Endothelial cell of umbilical vein (primary cell): ENCODE measurements around the gene BACH2. TPM values are rescaled to one million over a fixed set of nuclear protein-coding genes. Genes with fewer than 3 reads are reported as not detected.

ENCODE experiments used
- BruUV-seq: library from RNA; stranded (reverse); fragments of 400-500 nt; replicated peaks from 2 replicates; lab custom pipeline; 2021; lab: Mats Ljungman, UMichigan
- CTCF ChIA-PET: fragments of 300-600, 350-600 bp; sonication (Branson Sonifier 250); formaldehyde crosslinking; loops from one replicate; lab custom pipeline; 2021; ENCODE audit warnings: antibody characterized with exemption, inconsistent platforms; lab: Charles Lee
- POLR2A ChIA-PET: fragments of 300-600, 350-600 bp; sonication (Branson Sonifier 250); formaldehyde crosslinking; loops from one replicate; lab custom pipeline; 2021; ENCODE audit warnings: antibody characterized with exemption, inconsistent platforms; lab: Charles Lee
- DNase-seq: peaks from one replicate; pipeline ENCODE4 v3.0.0-alpha.2; 2011; ENCODE audit warnings: low read depth, low spot score
- FAIRE-seq: peaks from 2 replicates; lab custom pipeline; 2011; peaks lifted over from hg19 to GRCh38; lab: Jason Lieb, UNC
- H2AFZ ChIP-seq: 2 replicates; pipeline ENCODE4 v1.6.0; 2012; ENCODE audit warnings: low read depth, low read length, control low read depth, inconsistent platforms
- H3K27ac ChIP-seq: 2 replicates; pipeline ENCODE4 v1.5.1; 2011; ENCODE audit warnings: low read depth, mild to moderate bottlenecking, control low read depth, low read length, moderate library complexity; ENCODE audit not compliant: insufficient read depth
- H3K27me3 ChIP-seq, 2 experiments: 2 replicates each; pipeline versions ENCODE4 v1.6.0 to v1.6.1; 2011; ENCODE audit warnings: low read length in 2 of 2, mixed read lengths in 1 of 2; ENCODE audit not compliant: control insufficient read depth in 2 of 2, insufficient read depth in 2 of 2
- H3K36me3 ChIP-seq, 2 experiments: 2 replicates in 1 of 2; 3 replicates in 1 of 2; pipeline ENCODE4 v1.5.1; 2011; ENCODE audit warnings: low read length in 2 of 2, mild to moderate bottlenecking in 1 of 2, moderate library complexity in 1 of 2; ENCODE audit not compliant: control insufficient read depth in 2 of 2, insufficient read depth in 2 of 2; ENCODE audit errors: extremely low read depth in 1 of 2
- H3K4me1 ChIP-seq: 3 replicates; pipeline ENCODE4 v1.5.1; 2011; ENCODE audit warnings: mild to moderate bottlenecking, low read length; ENCODE audit not compliant: control insufficient read depth, insufficient read depth; ENCODE audit errors: extremely low read depth
- H3K4me2 ChIP-seq: 2 replicates; pipeline ENCODE4 v1.6.1; 2011; ENCODE audit warnings: low read length, control low read depth, mixed read lengths; ENCODE audit not compliant: insufficient read depth
- H3K4me3 ChIP-seq, 3 experiments: fragments of 200-600 bp in 1 of 3; sonication (generic), shearing (Covaris generic) in 1 of 3; replicated peaks in 1 of 3; 2 replicates each; pipeline ENCODE4 v1.5.1; 2011 to 2016; ENCODE audit warnings: control low read depth in 3 of 3, low read length in 3 of 3, mild to moderate bottlenecking in 2 of 3, inconsistent platforms in 1 of 3, low read depth in 1 of 3, moderate library complexity in 1 of 3; ENCODE audit not compliant: insufficient read depth in 1 of 3
- H3K79me2 ChIP-seq: 2 replicates; pipeline ENCODE4 v1.6.0; 2012; ENCODE audit warnings: low read length, inconsistent platforms; ENCODE audit not compliant: control insufficient read depth, insufficient read depth
- H3K9ac ChIP-seq: replicated peaks from 2 replicates; pipeline ENCODE3; 2011; ENCODE audit warnings: low read length, control low read depth; ENCODE audit not compliant: insufficient read depth; ENCODE audit errors: extremely low read depth
- H3K9me1 ChIP-seq: replicated peaks from 3 replicates; pipeline ENCODE4 v1.6.0; 2011; ENCODE audit warnings: mild to moderate bottlenecking, low read length; ENCODE audit not compliant: control insufficient read depth, insufficient read depth; ENCODE audit errors: extremely low read depth
- H3K9me3 ChIP-seq: replicated peaks from 2 replicates; pipeline ENCODE4 v1.5.1; 2012; ENCODE audit warnings: low read length, inconsistent platforms; ENCODE audit not compliant: control insufficient read depth, insufficient read depth
- H4K20me1 ChIP-seq: replicated peaks from 2 replicates; pipeline ENCODE3; 2011; ENCODE audit warnings: mild to moderate bottlenecking, low read length; ENCODE audit not compliant: control insufficient read depth, insufficient read depth; ENCODE audit errors: extremely low read depth
- CTCF ChIP-seq, 2 donors: IDR thresholded peaks; 1 replicate in 1 of 2; 2 replicates in 1 of 2; pipeline ENCODE4 v1.5.1; 2011; ENCODE audit warnings: low read length in 2 of 2, mild to moderate bottlenecking in 2 of 2, moderate library complexity in 2 of 2, control low read depth in 1 of 2, inconsistent platforms in 1 of 2, low read depth in 1 of 2; ENCODE audit not compliant: insufficient read depth in 1 of 2; ENCODE audit errors: extremely low read depth in 1 of 2
- GATA2 ChIP-seq: IDR thresholded peaks from 2 replicates; pipeline ENCODE4 v1.7.0; 2011; ENCODE audit warnings: low read depth, mild to moderate bottlenecking, moderate library complexity, mixed read lengths, low read length; ENCODE audit not compliant: insufficient read length, insufficient read depth
- dilution Hi-C: fragments of 300-500 bp; cut with MboI; formaldehyde crosslinking; loops from one replicate; pipeline ENCODE4 v1.15.0; 2019; ENCODE audit warnings: low sequenced_read_pairs; ENCODE audit not compliant: extremely low pct_ligation_motif_present
- intact Hi-C: fragments of 100-400 bp; cut with micrococcal nuclease; formaldehyde crosslinking; loops from one replicate; pipeline ENCODE4 v1.10.0; 2022
- polyA plus RNA-seq, 4 experiments: library from polyadenylated mRNA; depleted of rRNA in 3 of 4; stranded (reverse) in 3 of 4; unstranded in 1 of 4; fragments of >200 nt; gene quantifications; 2 replicates each; pipeline versions ENCODE4 v1.2.1 to v1.2.3, GENCODE V29; 2011 to 2012; ENCODE audit warnings: missing spikeins in 1 of 4
- total RNA-seq: library from RNA; stranded (reverse); gene quantifications from 2 replicates; pipeline ENCODE4 v1.2.3, GENCODE V29; 2021

BACH2 gene
- total and polyA plus RNA-seq, 2 donors (not counting 3 experiments of a cell fraction or from before 2014, with no cell fraction given): 1.7 to 5.6 TPM

- Histone ChIP-seq H3K9ac (peak overlapping the region; percentile 10), H3K9me1 (no peaks in the 10 kb centered on the region), H3K4me1 (peaks cover 8% of the 10 kb centered on the region), H3K36me3 (no peaks in the 10 kb centered on the region), H2AFZ (peak overlapping the region; percentile 85), H4K20me1 (no peaks in the 10 kb centered on the region), H3K4me2 (peak overlapping the region; percentile 55), H3K79me2 (no peaks in the 10 kb centered on the region), H3K4me3 (peak overlapping the region; percentile 34 to 83 (median 57)), H3K9me3 (no peaks in the 10 kb centered on the region), H3K27ac (no peak overlapping the region), H3K27me3 (peaks cover 12 to 37% of the 10 kb centered on the region in 2 experiments)
- dilution Hi-C loops: no loop called here
- peak; percentile 74 for FAIRE-seq
- intact Hi-C loops: loop anchor here (1.0 to 2.0 kb wide), 7 partner anchors 11 to 355 kb away; no protein-coding TSS in a partner anchor
- ChIA-PET CTCF (interaction anchor here (0.6 to 4.2 kb wide), 8 partner anchors 11 to 467 kb away, joined by 3 to 27 read pairs (median 6); partner anchors contain the start of gene CASP8AP2), POLR2A (interaction anchor here (0.8 kb wide), 1 partner anchor 10 kb away, joined by 3 read pairs; no protein-coding TSS in a partner anchor)
- no TSS peak for BruUV-seq
- DNase-seq: peak; percentile 73
- TF ChIP-seq GATA2: no peak
- peak in 1 of 2 donors; percentile 2 for TF ChIP-seq CTCF (IDR thresholded peaks at IDR 0.05; ENCODE audit: extremely low read depth in 1 of 2, insufficient read depth in 1 of 2, low read depth in 1 of 2, low read length in 2 of 2)
These were observed 746 bp downstream of the BACH2 start for GRCh38 chr6:90295854-90296340.
